ENCODE measurements around the gene TMC4. TPM values are rescaled to one million over a fixed set of nuclear protein-coding genes. Genes with fewer than 3 reads are reported as not detected.

The TMC4 gene
- total and polyA plus RNA-seq, 2 donors (not counting 1 experiment from before 2014, with no cell fraction given) = not detected

- Histone ChIP-seq H3K9me3 (ENCODE audit: control extremely low read depth in 1 of 3, control insufficient read depth in 2 of 3, insufficient read depth in 1 of 3, low read length in 2 of 3) (no peaks in the 10 kb centered on the region), H3K4me3 (ENCODE audit: control extremely low read depth in 1 of 5, extremely low read depth in 1 of 5, insufficient read depth in 1 of 5, low read depth in 2 of 5, low read length in 4 of 5) (peak overlapping the region; percentile 9 to 94 (median 79)), H3K27ac (ENCODE audit: low read length in 2 of 2) (peak overlapping the region; percentile 4 to 96), H3K27me3 (replicated peaks in 1 of 4; ENCODE audit: control extremely low read depth in 1 of 4, control insufficient read depth in 3 of 4, insufficient read depth in 4 of 4, low read length in 3 of 4) (peaks cover 0 to 13% (median 2%) of the 10 kb centered on the region in 4 experiments), H2AFZ (ENCODE audit: insufficient read depth, low read depth, low read length, poor library complexity, severe bottlenecking) (peak overlapping the region; percentile 81), H3K36me3 (replicated peaks in 1 of 2; ENCODE audit: control extremely low read depth in 1 of 2, control insufficient read depth in 1 of 2, extremely low read depth in 1 of 2, insufficient read depth in 2 of 2, low read length in 1 of 2) (peaks cover 0 to 18% of the 10 kb centered on the region in 2 experiments), H3K9ac (ENCODE audit: low read length) (peak overlapping the region; percentile 93), H3K4me1 (ENCODE audit: control insufficient read depth in 2 of 2, insufficient read depth in 2 of 2, low read length in 2 of 2) (peaks cover 24 to 32% of the 10 kb centered on the region in 2 donors), H3K79me2 (ENCODE audit: control insufficient read depth, insufficient read depth, low read length) (peaks cover 45% of the 10 kb centered on the region), H4K20me1 (ENCODE audit: control insufficient read depth, insufficient read depth, low read length, poor library complexity, severe bottlenecking) (peaks cover 42% of the 10 kb centered on the region), H3K4me2 (replicated peaks; ENCODE audit: low read depth, low read length, poor library complexity, severe bottlenecking) (peak overlapping the region; percentile 96)
- Mint-ChIP-seq H3K4me1 (peaks cover 48% of the 10 kb centered on the region), H3K4me3 (peak overlapping the region; percentile 89), H3K9me3 (ENCODE audit: insufficient read depth) (no peaks in the 10 kb centered on the region), H3K27ac (peak overlapping the region; percentile 89), H3K27me3 (peaks cover 4% of the 10 kb centered on the region)
- 0% methylated on average over 34 of the region's 46 CpGs for WGBS (ENCODE audit: insufficient coverage)
- TF ChIP-seq EZH2 (IDR thresholded peaks at IDR 0.05; ENCODE audit: borderline replicate concordance, insufficient read depth, low read depth, low read length, poor library complexity, severe bottlenecking) (no peak), CTCF (IDR thresholded peaks at IDR 0.05) (no peak)
- intact Hi-C loops (cut with micrococcal nuclease) = loop anchor here (1.0 kb wide), 8 partner anchors 22 to 327 kb away; partner anchors contain the start of genes LENG1, LENG8, NDUFA3 and PRPF31
- peak; percentile 77 for ATAC-seq (ENCODE audit: low read depth)
- peak; percentile 100 for DNase-seq
- ChIA-PET CTCF (interaction anchor here (1.0 to 2.0 kb wide), 6 partner anchors 19 to 941 kb away, joined by 3 to 7 read pairs (median 5); partner anchors contain the start of genes LENG1, PRPF31 and TFPT), POLR2A (interaction anchor here (0.6 to 1.8 kb wide), 11 partner anchors 16 to 1517 kb away, joined by 3 to 25 read pairs (median 4); partner anchors contain the start of genes LENG1, LENG8, MBOAT7 and NDUFA3)
Observed at GRCh38 chr19:54136864-54137698, 35.9 kb downstream of the TMC4 start.

Data from B cell (primary cell).